SK-N-SH (cell line): Measurements from ENCODE around the gene FSIP1. TPM values are rescaled to one million over a fixed set of nuclear protein-coding genes. Genes with fewer than 3 reads are reported as not detected.

Experiments
- CTCF ChIA-PET: fragments of 300-600, 350-600 bp; formaldehyde crosslinking; extraction: SDS; loops from one replicate; lab custom pipeline; 2021; lab: Yijun Ruan, JAX
- POLR2A ChIA-PET: fragments of 350-600 bp; sonication (Branson Sonifier 250); formaldehyde crosslinking; extraction: SDS; loops from one replicate; lab custom pipeline; 2020; ENCODE audit warnings: antibody characterized with exemption, inconsistent platforms; lab: Yijun Ruan, JAX
- DNase-seq: peaks from one replicate; pipeline ENCODE4 v3.0.0; 2012
- H2AFZ ChIP-seq: fragments of 200-600 bp; sonication (generic); 2 replicates; pipeline ENCODE4 v1.8.1; 2016; ENCODE audit warnings: antibody characterized with exemption, mild to moderate bottlenecking, low read depth
- H3F3A ChIP-seq: fragments of 200-600 bp; sonication (generic); replicated peaks from 2 replicates; pipeline ENCODE3; 2016; ENCODE audit warnings: antibody characterized with exemption, mild to moderate bottlenecking; ENCODE audit not compliant: insufficient read depth
- H3K27ac ChIP-seq, 2 experiments: fragments of 200-500 bp in 1 of 2; fragments of 200-600 bp in 1 of 2; sonication (Bioruptor generic) in 1 of 2; sonication (generic), shearing (Covaris generic) in 1 of 2; 2 replicates each; pipeline versions ENCODE4 v1.5.1 to v1.6.1; 2014 to 2016; ENCODE audit warnings: low read depth in 2 of 2, inconsistent platforms in 1 of 2, low read length in 1 of 2, mild to moderate bottlenecking in 1 of 2, mixed read lengths in 1 of 2
- H3K27me3 ChIP-seq: fragments of 200-600 bp; sonication (generic), shearing (Covaris generic); 2 replicates; pipeline ENCODE4 v1.6.1; 2016; ENCODE audit warnings: mixed run types; ENCODE audit not compliant: insufficient read depth
- H3K36me3 ChIP-seq, 2 experiments: fragments of 200-500 bp in 1 of 2; fragments of 200-600 bp in 1 of 2; sonication (Bioruptor generic) in 1 of 2; sonication (generic) in 1 of 2; replicated peaks in 1 of 2; 2 replicates each; pipeline versions ENCODE3 to v1.5.1; 2014 to 2016; ENCODE audit warnings: low read length in 1 of 2, mild to moderate bottlenecking in 1 of 2; ENCODE audit not compliant: insufficient read depth in 2 of 2, control insufficient read depth in 1 of 2
- H3K4me1 ChIP-seq, 2 experiments: fragments of 200-500 bp in 1 of 2; fragments of 200-600 bp in 1 of 2; sonication (Bioruptor generic) in 1 of 2; sonication (generic), shearing (Covaris generic) in 1 of 2; 2 replicates each; pipeline versions ENCODE4 v1.5.1 to v1.6.1; 2014 to 2016; ENCODE audit warnings: low read depth in 1 of 2, low read length in 1 of 2, mixed run types in 1 of 2; ENCODE audit not compliant: insufficient read depth in 2 of 2, control insufficient read depth in 1 of 2
- H3K4me2 ChIP-seq: fragments of 200-600 bp; sonication (generic), shearing (Covaris generic); 2 replicates; pipeline ENCODE4 v1.6.1; 2017; ENCODE audit warnings: mixed run types
- H3K4me3 ChIP-seq, 2 experiments: fragments of 200-500 bp in 1 of 2; fragments of 200-600 bp in 1 of 2; sonication (Bioruptor generic) in 1 of 2; sonication (generic), shearing (Covaris generic) in 1 of 2; 2 replicates each; pipeline versions ENCODE4 v1.5.1 to v1.8.1; 2014 to 2016; ENCODE audit warnings: low read depth in 2 of 2, inconsistent platforms in 1 of 2, low read length in 1 of 2, mild to moderate bottlenecking in 1 of 2, mixed read lengths in 1 of 2, moderate library complexity in 1 of 2
- H3K79me2 ChIP-seq: fragments of 200-600 bp; sonication (generic); 2 replicates; pipeline ENCODE4 v1.8.1; 2017; ENCODE audit warnings: mild to moderate bottlenecking; ENCODE audit not compliant: insufficient read depth
- H3K9ac ChIP-seq: fragments of 200-600 bp; sonication (generic); 2 replicates; pipeline ENCODE4 v1.6.1; 2017; ENCODE audit warnings: mixed run types
- H3K9me2 ChIP-seq: fragments of 200-600 bp; sonication (generic); 2 replicates; pipeline ENCODE4 v1.6.1; 2017; ENCODE audit warnings: mixed run types
- H3K9me3 ChIP-seq: fragments of 200-600 bp; sonication (generic); 2 replicates; pipeline ENCODE4 v1.6.1; 2017; ENCODE audit warnings: mixed run types, mild to moderate bottlenecking, moderate library complexity
- H4K20me1 ChIP-seq: fragments of 200-600 bp; sonication (generic); 2 replicates; pipeline ENCODE4 v1.6.1; 2017; ENCODE audit warnings: mild to moderate bottlenecking, mixed run types; ENCODE audit not compliant: insufficient read depth
- EP300 ChIP-seq, 2 experiments: IDR thresholded peaks; 2 replicates each; pipeline versions ENCODE4 v1.4.0 to v1.6.1; 2012; ENCODE audit warnings: borderline replicate concordance in 1 of 2, low read depth in 1 of 2, low read length in 1 of 2
- FOSL2 ChIP-seq: IDR thresholded peaks from 2 replicates; pipeline ENCODE4 v1.4.0; 2012; ENCODE audit warnings: low read depth, mild to moderate bottlenecking, moderate library complexity, borderline replicate concordance
- FOXJ3 ChIP-seq: sonication (generic); formaldehyde crosslinking; IDR thresholded peaks from 2 replicates; pipeline ENCODE4 v1.5.1; 2020; ENCODE audit warnings: mild to moderate bottlenecking, missing genetic modification reagents
- GABPA ChIP-seq: IDR thresholded peaks from 2 replicates; pipeline ENCODE4 v1.4.0; 2012; ENCODE audit warnings: low read depth, mild to moderate bottlenecking
- JUND ChIP-seq: IDR thresholded peaks from 2 replicates; pipeline ENCODE4 v1.4.0; 2012
- SIN3A ChIP-seq: IDR thresholded peaks from 2 replicates; pipeline ENCODE4 v1.6.1; 2012; ENCODE audit warnings: low read depth, mild to moderate bottlenecking, low read length, moderate library complexity, borderline replicate concordance
- TCF12 ChIP-seq: IDR thresholded peaks from 2 replicates; pipeline ENCODE4 v1.4.0; 2012
- YY1 ChIP-seq: IDR thresholded peaks from 2 replicates; pipeline ENCODE4 v1.4.0; 2012; ENCODE audit warnings: low read depth, mild to moderate bottlenecking
- WGBS: methylation state at CpG from one replicate; pipeline ENCODE4 v1.1.6; 2017; ENCODE audit warnings: low lambda C conversion rate; 5-methylcytosine and 5-hydroxymethylcytosine counted together
- polyA plus RNA-seq, 3 experiments: library from polyadenylated mRNA; depleted of rRNA; stranded (reverse); fragments of >200 nt; gene quantifications; 2 replicates each; pipeline ENCODE4 v1.2.3, GENCODE V29; 2012
- TF ChIP-seq, protein P1 (sequence below): fragments of 200-600 bp; sonication (generic); IDR thresholded peaks from 2 replicates; pipeline ENCODE4 v1.6.1; 2017; ENCODE audit warnings: antibody characterized with exemption, mild to moderate bottlenecking, moderate library complexity

Gene FSIP1
- polyA plus RNA-seq, 1 of the 3 experiments (the other 2 are of a cell fraction), result 0.43 TPM

DNA sequence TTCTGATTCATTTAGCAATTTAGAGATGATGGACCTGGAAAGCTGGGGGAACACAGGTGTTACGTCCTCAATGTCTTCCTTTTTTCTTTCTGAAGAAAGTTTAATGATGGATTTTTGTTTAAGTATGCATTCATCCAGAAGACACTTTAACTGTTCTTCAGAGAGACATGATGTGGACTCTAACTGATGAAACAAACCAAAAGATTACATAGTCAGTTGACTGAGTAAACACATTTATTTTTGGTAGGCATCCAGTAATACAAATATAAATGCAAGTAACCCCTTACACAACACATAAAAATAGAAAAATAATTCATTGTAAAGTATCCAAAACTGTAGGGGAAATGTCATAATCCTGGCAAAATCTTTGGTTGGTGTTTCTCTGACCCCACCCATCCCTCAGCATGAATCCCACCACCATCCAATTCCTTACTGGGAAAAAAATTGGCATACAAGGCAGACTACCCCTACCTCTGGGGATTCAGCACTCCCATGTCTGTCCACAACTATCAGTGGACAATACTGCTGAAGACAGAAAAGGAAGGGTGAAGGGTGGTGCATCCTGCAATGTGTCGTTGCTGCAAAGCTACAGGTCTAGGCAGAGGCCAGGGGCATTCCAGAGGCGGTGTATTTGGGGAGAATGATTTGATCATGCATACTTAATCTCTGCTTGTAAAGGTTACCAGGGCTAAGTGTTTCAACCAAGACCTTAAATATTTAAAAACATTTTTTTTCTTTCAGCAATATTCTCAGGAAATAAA lies 164.4 kb downstream of the FSIP1 start:
- 90% methylated on average over 3 of the region's 3 CpGs for WGBS
- CTCF ChIA-PET, result no interaction called here

DNA sequence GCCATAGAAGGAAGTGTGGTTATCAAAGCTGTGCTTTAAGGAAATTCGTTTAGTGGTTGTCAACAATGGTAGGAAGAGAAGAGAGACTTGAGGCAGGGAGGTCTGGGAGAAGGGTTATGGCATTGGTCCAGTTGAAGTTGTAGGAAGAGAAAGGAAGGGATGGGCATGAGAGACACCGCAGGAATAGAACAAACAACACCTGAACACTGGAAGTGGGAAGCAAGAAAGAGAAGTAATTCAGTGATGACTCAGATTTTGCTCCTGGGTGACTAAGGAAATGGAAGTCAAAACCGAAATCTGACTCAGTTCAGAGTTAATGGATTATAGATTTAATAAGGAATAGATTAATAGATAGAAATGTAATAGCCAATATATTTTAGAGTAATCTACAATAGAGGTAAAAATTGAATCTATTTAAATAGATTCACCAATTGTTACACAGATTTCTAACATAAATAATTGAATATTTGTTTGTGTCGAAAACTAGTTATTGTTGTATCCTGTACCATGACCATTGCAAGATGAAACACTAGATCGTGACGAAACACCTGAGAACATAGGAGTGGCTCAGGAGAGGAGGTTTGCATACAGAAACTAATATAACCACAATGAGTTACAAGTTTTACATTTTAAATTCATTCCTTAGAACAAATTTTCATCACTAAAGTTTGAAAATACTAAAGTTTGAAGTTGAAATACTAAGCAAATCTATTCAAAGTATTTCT lies 165.7 kb downstream of the FSIP1 start:
- Histone ChIP-seq H3K9me3 (peaks cover 16% of the 10 kb centered on the region), H3K4me2 (no peak overlapping the region), H3K27me3 (no peaks in the 10 kb centered on the region), H4K20me1 (no peaks in the 10 kb centered on the region), H3K9ac (no peak overlapping the region), H3K4me3 (no peak overlapping the region), H3K27ac (no peak overlapping the region), H3K9me2 (no peaks in the 10 kb centered on the region), H2AFZ (no peak overlapping the region), H3F3A (peaks cover 4% of the 10 kb centered on the region), H3K79me2 (no peaks in the 10 kb centered on the region), H3K36me3 (peaks cover 0 to 14% of the 10 kb centered on the region in 2 experiments), H3K4me1 (no peaks in the 10 kb centered on the region)
- no peak for DNase-seq
- CTCF ChIA-PET, result no interaction called here
- 79% methylated on average over 6 of the region's 6 CpGs for WGBS
- TF ChIP-seq FOSL2 (peak; percentile 8; the same call in 1 of the 2 replicates), GABPA (no peak)
- POLR2A ChIA-PET, result no interaction called here

More for the DNA sequence above, 164.4 kb downstream of the FSIP1 start:
- H3K9me2 ChIP-seq, result no peaks in the 10 kb centered on the region
- H4K20me1 ChIP-seq, result no peaks in the 10 kb centered on the region
- H3K9ac ChIP-seq, result no peak overlapping the region
- no peaks in the 10 kb centered on the region for H3K4me1 ChIP-seq
- H3K79me2 ChIP-seq, result no peaks in the 10 kb centered on the region
- H3K36me3 ChIP-seq, result peaks cover 0 to 7% of the 10 kb centered on the region in 2 experiments
- TF ChIP-seq JUND (no peak), SIN3A (no peak), YY1 (no peak), TCF12 (no peak), EP300 (IDR thresholded peaks at IDR 0.05; ENCODE audit: borderline replicate concordance in 1 of 2, low read depth in 1 of 2, low read length in 1 of 2) (no peak), FOXJ3 (no peak)
- TF ChIP-seq, protein P1, sequence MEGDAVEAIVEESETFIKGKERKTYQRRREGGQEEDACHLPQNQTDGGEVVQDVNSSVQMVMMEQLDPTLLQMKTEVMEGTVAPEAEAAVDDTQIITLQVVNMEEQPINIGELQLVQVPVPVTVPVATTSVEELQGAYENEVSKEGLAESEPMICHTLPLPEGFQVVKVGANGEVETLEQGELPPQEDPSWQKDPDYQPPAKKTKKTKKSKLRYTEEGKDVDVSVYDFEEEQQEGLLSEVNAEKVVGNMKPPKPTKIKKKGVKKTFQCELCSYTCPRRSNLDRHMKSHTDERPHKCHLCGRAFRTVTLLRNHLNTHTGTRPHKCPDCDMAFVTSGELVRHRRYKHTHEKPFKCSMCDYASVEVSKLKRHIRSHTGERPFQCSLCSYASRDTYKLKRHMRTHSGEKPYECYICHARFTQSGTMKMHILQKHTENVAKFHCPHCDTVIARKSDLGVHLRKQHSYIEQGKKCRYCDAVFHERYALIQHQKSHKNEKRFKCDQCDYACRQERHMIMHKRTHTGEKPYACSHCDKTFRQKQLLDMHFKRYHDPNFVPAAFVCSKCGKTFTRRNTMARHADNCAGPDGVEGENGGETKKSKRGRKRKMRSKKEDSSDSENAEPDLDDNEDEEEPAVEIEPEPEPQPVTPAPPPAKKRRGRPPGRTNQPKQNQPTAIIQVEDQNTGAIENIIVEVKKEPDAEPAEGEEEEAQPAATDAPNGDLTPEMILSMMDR, result no peak
- TF ChIP-seq, all 33 proteins: peak for 0
- Histone ChIP-seq H3K27me3 (no peaks in the 10 kb centered on the region), H3K4me3 (no peak overlapping the region), H2AFZ (no peak overlapping the region), H3K4me2 (no peak overlapping the region), H3F3A (no peaks in the 10 kb centered on the region), H3K9me3 (peaks cover 8% of the 10 kb centered on the region), H3K27ac (no peak overlapping the region)
- DNase-seq, result no peak
- POLR2A ChIA-PET, result no interaction called here
